ENCODE results near the gene B3GNT5.
"Not testable (repeated sequence)": the region's sequence is repeated elsewhere in the genome, so short reads cannot be mapped to it uniquely, and the experiment has no call there.

The B3GNT5 gene

GRCh38 chr3:183252973-183253527, at the start of gene B3GNT5:
Gene B3GNT5 (plus strand): TSS chr3:183253253. CDS start chr3:183269799, 16,546 bp downstream.
- no peak for DNase-seq (ENCODE audit: low read depth)

GRCh38 chr3:183203670-183204069, 49.4 kb upstream of the B3GNT5 start:
- no peak for DNase-seq (ENCODE audit: low read depth)

- DNase-seq (ENCODE audit: low read depth): no peak
These were observed 44.8 kb upstream of the B3GNT5 start for GRCh38 chr3:183208260-183208659.

GRCh38 chr3:183208800-183209199, 44.3 kb upstream of the B3GNT5 start:
- no peak for DNase-seq (ENCODE audit: low read depth)

GRCh38 chr3:183210341-183210740, 42.7 kb upstream of the B3GNT5 start:
- DNase-seq (ENCODE audit: low read depth): no peak

- DNase-seq (ENCODE audit: low read depth): no peak
These were observed 42.2 kb upstream of the B3GNT5 start for GRCh38 chr3:183210862-183211341.

GRCh38 chr3:183211352-183211751, 41.7 kb upstream of the B3GNT5 start:
- no peak for DNase-seq (ENCODE audit: low read depth)

GRCh38 chr3:183212096-183212495, 41.0 kb upstream of the B3GNT5 start:
- DNase-seq (ENCODE audit: low read depth): no peak

- no peak for DNase-seq (ENCODE audit: low read depth)
These were observed 40.5 kb upstream of the B3GNT5 start for GRCh38 chr3:183212565-183212964.

GRCh38 chr3:183213415-183214276, 39.4 kb upstream of the B3GNT5 start:
- no peak for DNase-seq (ENCODE audit: low read depth)

- DNase-seq (ENCODE audit: low read depth): no peak
These were observed 38.8 kb upstream of the B3GNT5 start for GRCh38 chr3:183214277-183214612.

GRCh38 chr3:183215591-183216202, 37.4 kb upstream of the B3GNT5 start:
- no peak for DNase-seq (ENCODE audit: low read depth)

- no peak for DNase-seq (ENCODE audit: low read depth)
These were observed 35.3 kb upstream of the B3GNT5 start for GRCh38 chr3:183217548-183218332.

- no peak for DNase-seq (ENCODE audit: low read depth)
These were observed 34.2 kb upstream of the B3GNT5 start for GRCh38 chr3:183218826-183219225.

- DNase-seq (ENCODE audit: low read depth): no peak
These were observed 32.2 kb upstream of the B3GNT5 start for GRCh38 chr3:183220828-183221227.

- DNase-seq (ENCODE audit: low read depth): no peak
These were observed 30.3 kb upstream of the B3GNT5 start for GRCh38 chr3:183222631-183223235.

GRCh38 chr3:183224180-183224970, 28.7 kb upstream of the B3GNT5 start:
- DNase-seq (ENCODE audit: low read depth): no peak

- DNase-seq (ENCODE audit: low read depth): no peak
These were observed 26.6 kb upstream of the B3GNT5 start for GRCh38 chr3:183226333-183226890.

- DNase-seq (ENCODE audit: low read depth): no peak
These were observed 25.5 kb upstream of the B3GNT5 start for GRCh38 chr3:183227586-183227985.

GRCh38 chr3:183229178-183229577, 23.9 kb upstream of the B3GNT5 start:
- DNase-seq (ENCODE audit: low read depth): no peak

GRCh38 chr3:183230251-183230650, 22.8 kb upstream of the B3GNT5 start:
- DNase-seq (ENCODE audit: low read depth): not testable (repeated sequence)

Measured in GM04504 (cell line).